Stimulated activated CD4-positive, alpha-beta T cell treated with anti-CD3 and anti-CD28 coated beads, Interleukin-15, amount 100 ng/mL, for 48 hours (primary cell): ENCODE data around the gene CNBD2.
"Not testable (repeated sequence)": the region's sequence is repeated elsewhere in the genome, so short reads cannot be mapped to it uniquely, and the experiment has no call there.

Experiments
- DNase-seq, 2 donors: peaks; one replicate each; pipeline ENCODE4 v3.0.0-alpha.2; 2020; ENCODE audit warnings: low read depth in 2 of 2

The CNBD2 gene

GRCh38 chr20:36061754-36062153 lies 93.4 kb downstream of the CNBD2 start:
- DNase-seq = no peak

- no peak for DNase-seq
Observed at GRCh38 chr20:36062799-36063198, 94.4 kb downstream of the CNBD2 start.

- DNase-seq = no peak
Observed at GRCh38 chr20:36063916-36064657, 95.7 kb downstream of the CNBD2 start.

- peak; percentile 75 to 88 for DNase-seq
Observed at GRCh38 chr20:36064658-36065426, 96.5 kb downstream of the CNBD2 start.

- no peak for DNase-seq
Observed at GRCh38 chr20:36065427-36065998, 97.1 kb downstream of the CNBD2 start.

GRCh38 chr20:36066777-36067176 lies 98.4 kb downstream of the CNBD2 start:
- DNase-seq = no peak

- not testable (repeated sequence) for DNase-seq
Observed at GRCh38 chr20:36068526-36068925, 100.1 kb downstream of the CNBD2 start.

GRCh38 chr20:36070451-36070850 lies 102.1 kb downstream of the CNBD2 start:
- no peak for DNase-seq

GRCh38 chr20:36071848-36072247 lies 103.5 kb downstream of the CNBD2 start:
- DNase-seq = no peak

- DNase-seq = no peak
Observed at GRCh38 chr20:36074983-36075382, 106.6 kb downstream of the CNBD2 start.

GRCh38 chr20:36077762-36078161 lies 109.4 kb downstream of the CNBD2 start:
- not testable (repeated sequence) for DNase-seq

GRCh38 chr20:36079486-36079885 lies 111.1 kb downstream of the CNBD2 start:
- DNase-seq = no peak

- not testable (repeated sequence) for DNase-seq
Observed at GRCh38 chr20:36079984-36080383, 111.6 kb downstream of the CNBD2 start.
